Hepatocyte (in vitro differentiated cells): ENCODE measurements around the gene P2RY1. TPM values are rescaled to one million over a fixed set of nuclear protein-coding genes. Genes with fewer than 3 reads are reported as not detected.

ENCODE experiments used
- DNase-seq: peaks from one replicate; pipeline ENCODE4 v3.0.0-alpha.2; 2016; ENCODE audit warnings: low spot score
- H2AFZ ChIP-seq: fragments of 200-600 bp; sonication (generic); 2 replicates; pipeline ENCODE4 v1.6.0; 2016; ENCODE audit warnings: antibody characterized with exemption, mild to moderate bottlenecking
- H3K27ac ChIP-seq: fragments of 200-600 bp; sonication (generic); 2 replicates; pipeline ENCODE4 v1.5.1; 2016; ENCODE audit warnings: mild to moderate bottlenecking
- H3K27me3 ChIP-seq: fragments of 200-600 bp; sonication (generic); 2 replicates; pipeline ENCODE4 v1.6.1; 2016
- H3K36me3 ChIP-seq: fragments of 200-600 bp; sonication (generic); replicated peaks from 2 replicates; pipeline ENCODE4 v1.5.1; 2016; ENCODE audit warnings: low read depth; ENCODE audit not compliant: insufficient read depth
- H3K4me1 ChIP-seq: fragments of 200-600 bp; sonication (generic); 2 replicates; pipeline ENCODE4 v1.5.1; 2016; ENCODE audit warnings: mild to moderate bottlenecking, moderate library complexity; ENCODE audit not compliant: insufficient read depth
- H3K4me2 ChIP-seq: fragments of 200-600 bp; sonication (generic); 2 replicates; pipeline ENCODE4 v1.6.0; 2016
- H3K4me3 ChIP-seq: fragments of 200-600 bp; sonication (generic); 2 replicates; pipeline ENCODE4 v1.5.1; 2016; ENCODE audit warnings: mild to moderate bottlenecking
- H3K79me2 ChIP-seq: fragments of 200-600 bp; sonication (generic); 2 replicates; pipeline ENCODE4 v1.6.0; 2017; ENCODE audit warnings: mild to moderate bottlenecking
- H3K9me2 ChIP-seq: fragments of 200-600 bp; sonication (generic); replicated peaks from 2 replicates; pipeline ENCODE4 v1.6.0; 2017; ENCODE audit warnings: mild to moderate bottlenecking; ENCODE audit not compliant: insufficient read depth
- H3K9me3 ChIP-seq: fragments of 200-600 bp; sonication (generic); 2 replicates; pipeline ENCODE4 v1.5.1; 2016; ENCODE audit warnings: low read depth, mild to moderate bottlenecking
- H4K20me1 ChIP-seq: fragments of 200-600 bp; sonication (generic); 2 replicates; pipeline ENCODE4 v1.6.0; 2016; ENCODE audit warnings: mild to moderate bottlenecking; ENCODE audit not compliant: insufficient read depth, poor library complexity, severe bottlenecking
- EZH2 ChIP-seq: fragments of 200-600 bp; sonication (generic); IDR thresholded peaks from 2 replicates; pipeline ENCODE4 v1.6.1; 2016; ENCODE audit warnings: antibody characterized with exemption, mild to moderate bottlenecking, borderline replicate concordance
- EZH2phosphoT487 ChIP-seq: fragments of 200-600 bp; sonication (generic); IDR thresholded peaks from one replicate; pipeline ENCODE4 v1.6.1; 2018; ENCODE audit warnings: antibody characterized with exemption, mild to moderate bottlenecking, low read depth, moderate library complexity; ENCODE audit not compliant: unreplicated experiment, severe bottlenecking
- WGBS: methylation state at CpG from one replicate; pipeline ENCODE4 v1.1.6; 2016; ENCODE audit warnings: low lambda C conversion rate; ENCODE audit errors: missing lambda C conversion rate; 5-methylcytosine and 5-hydroxymethylcytosine counted together
- polyA plus RNA-seq: library from polyadenylated mRNA; unstranded; fragments of >200 nt; fragmentation: Nextera tagmentation; extraction: Ambion mirVana; gene quantifications from 2 replicates; pipeline ENCODE4 v1.2.1, GENCODE V29; 2016
- total RNA-seq: library from RNA; depleted of rRNA; stranded (reverse); fragments of >200 nt; gene quantifications from 2 replicates; pipeline ENCODE4 v1.2.3, GENCODE V29; 2014
- TF ChIP-seq, protein P1 (sequence below): fragments of 200-600 bp; sonication (generic); IDR thresholded peaks from 2 replicates; pipeline ENCODE4 v1.5.1; 2016; ENCODE audit warnings: antibody characterized with exemption, mild to moderate bottlenecking; ENCODE audit not compliant: poor library complexity

Gene P2RY1
- total and polyA plus RNA-seq, 2 experiments from 2014 or later, result 3.3 to 14.0 TPM

DNA sequence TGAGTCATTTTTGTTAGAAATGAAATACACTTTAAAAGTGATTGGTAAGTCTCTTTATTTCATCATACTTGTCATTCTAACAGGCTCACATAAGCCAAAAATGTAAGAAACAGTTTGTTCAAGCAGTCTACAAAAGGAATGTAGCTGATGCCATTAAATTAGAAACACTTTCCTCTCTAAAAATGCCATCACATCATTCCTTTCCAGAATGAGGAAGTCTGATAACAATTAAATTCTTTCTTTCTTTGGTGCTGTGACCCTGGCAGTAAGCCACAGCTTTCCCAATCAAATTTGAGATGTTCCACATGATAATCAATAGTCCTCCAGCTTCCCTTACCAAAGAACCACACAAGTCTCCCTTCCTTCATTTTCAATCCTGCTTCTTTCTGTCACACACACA is 9.4 kb upstream of the P2RY1 start:
- no peak overlapping the region for H2AFZ ChIP-seq
- TF ChIP-seq EZH2 (no peak), EZH2phosphoT487 (no peak)
- TF ChIP-seq, protein P1, sequence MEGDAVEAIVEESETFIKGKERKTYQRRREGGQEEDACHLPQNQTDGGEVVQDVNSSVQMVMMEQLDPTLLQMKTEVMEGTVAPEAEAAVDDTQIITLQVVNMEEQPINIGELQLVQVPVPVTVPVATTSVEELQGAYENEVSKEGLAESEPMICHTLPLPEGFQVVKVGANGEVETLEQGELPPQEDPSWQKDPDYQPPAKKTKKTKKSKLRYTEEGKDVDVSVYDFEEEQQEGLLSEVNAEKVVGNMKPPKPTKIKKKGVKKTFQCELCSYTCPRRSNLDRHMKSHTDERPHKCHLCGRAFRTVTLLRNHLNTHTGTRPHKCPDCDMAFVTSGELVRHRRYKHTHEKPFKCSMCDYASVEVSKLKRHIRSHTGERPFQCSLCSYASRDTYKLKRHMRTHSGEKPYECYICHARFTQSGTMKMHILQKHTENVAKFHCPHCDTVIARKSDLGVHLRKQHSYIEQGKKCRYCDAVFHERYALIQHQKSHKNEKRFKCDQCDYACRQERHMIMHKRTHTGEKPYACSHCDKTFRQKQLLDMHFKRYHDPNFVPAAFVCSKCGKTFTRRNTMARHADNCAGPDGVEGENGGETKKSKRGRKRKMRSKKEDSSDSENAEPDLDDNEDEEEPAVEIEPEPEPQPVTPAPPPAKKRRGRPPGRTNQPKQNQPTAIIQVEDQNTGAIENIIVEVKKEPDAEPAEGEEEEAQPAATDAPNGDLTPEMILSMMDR, result no peak
- no peak overlapping the region for H3K4me2 ChIP-seq
- H3K27me3 ChIP-seq, result no peaks in the 10 kb centered on the region
- no peaks in the 10 kb centered on the region for H3K9me3 ChIP-seq
- peaks cover 24% of the 10 kb centered on the region for H3K4me1 ChIP-seq
- no peaks in the 10 kb centered on the region for H3K79me2 ChIP-seq
- H3K36me3 ChIP-seq, result no peaks in the 10 kb centered on the region
- H3K9me2 ChIP-seq, result no peaks in the 10 kb centered on the region
- H3K4me3 ChIP-seq, result no peak overlapping the region
- no peak for DNase-seq
- H3K27ac ChIP-seq, result no peak overlapping the region
- no peaks in the 10 kb centered on the region for H4K20me1 ChIP-seq

DNA sequence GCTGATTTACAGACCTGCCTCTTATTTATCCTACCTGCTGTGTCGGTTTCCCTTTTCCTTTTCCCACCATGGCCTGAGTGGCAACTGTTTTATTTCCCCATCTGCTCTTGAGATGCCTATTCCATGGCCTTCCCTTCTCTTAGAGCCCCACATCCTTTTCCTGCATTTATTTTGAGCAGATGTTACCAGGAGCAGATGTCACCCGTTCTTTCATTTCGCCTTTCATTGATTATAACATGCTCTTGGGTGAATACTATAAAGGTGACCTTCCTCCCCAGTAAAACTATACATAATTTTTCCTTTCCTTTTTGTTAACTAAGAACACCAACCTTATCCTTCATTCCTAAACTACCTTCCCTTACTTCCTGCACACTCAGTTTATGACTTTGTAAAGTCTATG is 8.5 kb upstream of the P2RY1 start:
- H3K4me2 ChIP-seq, result no peak overlapping the region
- H3K36me3 ChIP-seq, result no peaks in the 10 kb centered on the region
- DNase-seq, result no peak
- peaks cover 24% of the 10 kb centered on the region for H3K4me1 ChIP-seq
- H3K79me2 ChIP-seq, result no peaks in the 10 kb centered on the region
- H3K4me3 ChIP-seq, result no peak overlapping the region
- TF ChIP-seq EZH2phosphoT487 (no peak), EZH2 (no peak)
- TF ChIP-seq, protein P1, result no peak
- H3K9me2 ChIP-seq, result no peaks in the 10 kb centered on the region
- 83% methylated on average over 3 of the region's 3 CpGs for WGBS
- no peaks in the 10 kb centered on the region for H3K9me3 ChIP-seq
- H3K27me3 ChIP-seq, result no peaks in the 10 kb centered on the region
- no peak overlapping the region for H2AFZ ChIP-seq
- H4K20me1 ChIP-seq, result no peaks in the 10 kb centered on the region
- H3K27ac ChIP-seq, result no peak overlapping the region

DNA sequence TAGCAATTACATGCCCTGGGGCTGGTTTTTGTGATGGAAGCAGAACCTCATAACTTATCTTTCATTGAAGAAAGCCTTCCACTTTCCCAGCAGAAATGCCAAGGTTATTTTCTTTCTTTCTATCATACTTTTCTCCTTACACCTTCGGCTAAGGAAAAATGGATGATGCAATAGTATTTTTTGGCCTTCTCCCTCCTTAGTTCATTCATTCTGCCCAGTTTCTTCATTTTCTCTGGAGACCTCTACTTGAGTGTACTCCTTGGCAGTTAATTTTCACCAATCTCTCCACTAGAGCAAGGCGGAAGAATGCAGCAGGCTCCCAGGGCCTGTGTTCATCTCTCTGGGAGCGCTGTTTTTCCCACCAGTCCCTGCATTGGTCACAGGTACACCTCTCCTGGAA is 7.6 kb upstream of the P2RY1 start:
- no peak for DNase-seq
- H3K4me1 ChIP-seq, result peaks cover 24% of the 10 kb centered on the region
- no peaks in the 10 kb centered on the region for H4K20me1 ChIP-seq
- no peak overlapping the region for H2AFZ ChIP-seq
- TF ChIP-seq, protein P1, result no peak
- H3K27me3 ChIP-seq, result no peaks in the 10 kb centered on the region
- no peaks in the 10 kb centered on the region for H3K36me3 ChIP-seq
- 96% methylated on average over 3 of the region's 3 CpGs for WGBS
- H3K9me3 ChIP-seq, result no peaks in the 10 kb centered on the region
- no peak overlapping the region for H3K4me3 ChIP-seq
- no peak overlapping the region for H3K27ac ChIP-seq
- no peaks in the 10 kb centered on the region for H3K9me2 ChIP-seq
- no peak overlapping the region for H3K4me2 ChIP-seq
- H3K79me2 ChIP-seq, result no peaks in the 10 kb centered on the region
